ENCODE results near the gene ZBTB7C.
A peak's percentile ranks its signal among the peaks of the same experiment; 100 is the strongest.

ZBTB7C gene

DNA sequence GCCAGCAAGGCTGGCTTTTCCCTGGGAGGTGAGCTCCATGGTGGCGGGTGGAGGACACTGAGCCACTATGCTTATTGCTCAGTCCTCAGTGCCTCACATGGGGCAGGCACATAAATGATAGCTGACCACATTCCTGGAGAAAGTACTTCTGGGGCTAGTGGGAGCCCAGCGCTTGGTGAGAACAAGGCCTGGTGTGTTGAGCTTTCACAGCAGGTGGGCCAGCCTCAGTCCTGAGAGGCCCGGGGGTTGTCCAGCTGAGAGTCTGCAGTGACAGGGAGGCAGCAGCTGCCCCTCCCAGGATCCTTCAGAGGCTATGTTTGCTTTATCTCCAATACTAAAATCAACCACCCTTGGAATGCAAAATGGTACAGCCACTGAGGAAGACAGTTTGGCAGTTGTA is 217.7 kb downstream of the ZBTB7C start (continued):
- TF ChIP-seq ZNF23 (tag by site-specific recombination; IDR thresholded peaks at IDR 0.05; ENCODE audit: borderline replicate concordance) (no peak), ZNF121 (tag by site-specific recombination; IDR thresholded peaks at IDR 0.05) (no peak), ZNF658 (tag by site-specific recombination; IDR thresholded peaks at IDR 0.05) (no peak), ZSCAN5A (tag by site-specific recombination; IDR thresholded peaks at IDR 0.05) (no peak)

DNA sequence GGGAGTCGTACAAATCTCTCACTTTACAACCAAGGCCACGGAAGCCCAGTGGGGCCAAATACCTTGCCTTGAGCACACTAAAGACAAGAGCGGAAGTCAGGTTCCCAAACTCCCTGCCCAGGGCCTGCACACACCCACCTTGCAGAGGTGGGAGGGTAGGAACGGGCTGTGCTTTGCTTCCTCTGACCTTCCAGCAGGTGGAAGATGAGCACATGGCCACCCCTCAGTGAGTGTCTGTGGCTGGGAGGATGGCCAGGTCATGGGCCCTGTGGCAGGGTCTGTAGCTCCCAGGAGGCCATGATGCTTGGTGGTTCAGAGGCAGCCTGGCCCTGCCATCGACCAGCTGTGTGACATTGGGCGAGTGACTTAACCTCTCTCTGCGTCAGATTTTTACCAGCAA is 218.2 kb downstream of the ZBTB7C start:
- no peaks in the 10 kb centered on the region for H3K9me3 ChIP-seq (ENCODE audit: control insufficient read depth, insufficient read depth, low read depth, low read length)
- H3K36me3 ChIP-seq (ENCODE audit: control insufficient read depth in 2 of 2, insufficient read depth in 1 of 2, low read length in 2 of 2): no peaks in the 10 kb centered on the region
- H3K4me1 ChIP-seq (ENCODE audit: control insufficient read depth, insufficient read depth, low read length): peaks cover 2% of the 10 kb centered on the region; the same call in 1 of the 2 replicates
- TF ChIP-seq ZNF280C (tag by site-specific recombination; IDR thresholded peaks at IDR 0.05) (no peak), ZNF514 (tag by site-specific recombination; IDR thresholded peaks at IDR 0.05) (no peak), ZNF211 (tag by site-specific recombination; IDR thresholded peaks at IDR 0.05; ENCODE audit: low read depth) (no peak), ZNF140 (tag by site-specific recombination; IDR thresholded peaks at IDR 0.05) (no peak), ZNF404 (tag by site-specific recombination; IDR thresholded peaks at IDR 0.05) (no peak), ZNF629 (tag by site-specific recombination; IDR thresholded peaks at IDR 0.05) (no peak), KLF1 (tag by site-specific recombination; IDR thresholded peaks at IDR 0.05) (no peak), ZNF169 (tag by site-specific recombination; IDR thresholded peaks at IDR 0.05) (no peak), ZNF266 (tag by site-specific recombination; IDR thresholded peaks at IDR 0.05; ENCODE audit: low read depth) (no peak), ZNF664 (tag by site-specific recombination; IDR thresholded peaks at IDR 0.05) (no peak), REPIN1 (tag by site-specific recombination; IDR thresholded peaks at IDR 0.05; ENCODE audit: low read depth) (no peak), ZNF37A (tag by site-specific recombination; IDR thresholded peaks at IDR 0.05) (no peak), ZNF658 (tag by site-specific recombination; IDR thresholded peaks at IDR 0.05) (no peak), RBAK (tag by site-specific recombination; IDR thresholded peaks at IDR 0.05) (no peak), SALL2 (tag by site-specific recombination; IDR thresholded peaks at IDR 0.05; ENCODE audit: borderline replicate concordance) (no peak)
- POLR2A ChIA-PET: no interaction called here
- H3K27ac ChIP-seq (ENCODE audit: extremely low read depth, low read depth, low read length): no peak overlapping the region
- no peak overlapping the region for H3K4me3 ChIP-seq (ENCODE audit: low read depth, low read length)
- CTCF ChIA-PET: interaction anchor here (1.3 kb wide), 1 partner anchor 8 kb away, joined by 7 read pairs; no protein-coding TSS in a partner anchor

DNA sequence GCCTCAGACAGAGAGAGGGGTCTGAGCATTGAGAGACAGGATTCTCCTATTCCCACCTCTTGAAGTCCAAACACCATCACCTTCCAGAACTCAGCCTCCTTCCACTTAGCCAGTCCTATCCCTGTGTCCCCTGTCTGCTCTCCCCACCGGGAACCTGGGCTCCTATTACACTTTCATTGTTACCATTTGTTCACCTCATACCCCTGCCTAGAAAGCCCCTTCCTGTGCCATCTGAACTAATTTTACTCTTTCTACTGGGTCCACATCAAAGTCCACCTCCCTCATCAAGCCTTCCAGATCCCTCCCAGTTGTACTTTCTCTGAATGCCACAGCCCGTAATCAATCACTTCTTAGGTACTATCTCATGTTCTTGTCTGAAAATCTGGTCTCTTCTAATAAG is 220.6 kb downstream of the ZBTB7C start:
- H3K27ac ChIP-seq (ENCODE audit: extremely low read depth, low read depth, low read length): no peak overlapping the region
- H3K9me3 ChIP-seq (ENCODE audit: control insufficient read depth, insufficient read depth, low read depth, low read length): no peaks in the 10 kb centered on the region
- H3K4me1 ChIP-seq (ENCODE audit: control insufficient read depth, insufficient read depth, low read length): peaks cover 2% of the 10 kb centered on the region; the same call in 1 of the 2 replicates
- TF ChIP-seq ZNF529 (tag by site-specific recombination; IDR thresholded peaks at IDR 0.05; ENCODE audit: insufficient replicate concordance): no peak
- TF ChIP-seq ZNF585B (tag by site-specific recombination; IDR thresholded peaks at IDR 0.05): peak; percentile 61
- ChIA-PET POLR2A (no interaction called here), CTCF (no interaction called here)
- H3K4me3 ChIP-seq (ENCODE audit: low read depth, low read length): no peak overlapping the region
- H3K36me3 ChIP-seq (ENCODE audit: control insufficient read depth in 2 of 2, insufficient read depth in 1 of 2, low read length in 2 of 2): no peaks in the 10 kb centered on the region
